ENCODE measurements around the gene TMCC3.
A peak's percentile ranks its signal among the peaks of the same experiment; 100 is the strongest.

TMCC3 gene

DNA sequence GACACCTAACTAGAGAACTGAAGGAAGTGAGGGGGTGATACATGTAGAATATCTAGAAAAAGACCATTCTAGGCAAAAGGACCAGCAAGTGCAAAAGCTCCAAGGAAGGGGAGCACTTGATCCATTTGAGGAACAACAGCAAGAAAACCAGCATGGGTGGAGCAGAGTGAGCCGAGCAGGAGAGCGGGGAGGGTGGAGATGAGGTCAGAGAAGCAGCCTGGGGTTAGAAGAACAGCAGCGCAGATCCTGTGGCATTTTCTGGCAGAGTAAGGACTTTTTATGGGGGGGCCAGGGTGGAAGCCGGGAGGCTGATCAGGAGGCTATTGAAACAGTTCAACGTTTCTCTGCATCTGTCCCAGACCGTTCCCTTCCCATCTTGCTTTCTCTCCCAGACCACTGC, 24.5 kb upstream of the TMCC3 start:
- POLR2A ChIA-PET: no interaction called here
- CTCF ChIA-PET: interaction anchor here (0.7 kb wide), 1 partner anchor 34 kb away, joined by 3 read pairs; no protein-coding TSS in a partner anchor

DNA sequence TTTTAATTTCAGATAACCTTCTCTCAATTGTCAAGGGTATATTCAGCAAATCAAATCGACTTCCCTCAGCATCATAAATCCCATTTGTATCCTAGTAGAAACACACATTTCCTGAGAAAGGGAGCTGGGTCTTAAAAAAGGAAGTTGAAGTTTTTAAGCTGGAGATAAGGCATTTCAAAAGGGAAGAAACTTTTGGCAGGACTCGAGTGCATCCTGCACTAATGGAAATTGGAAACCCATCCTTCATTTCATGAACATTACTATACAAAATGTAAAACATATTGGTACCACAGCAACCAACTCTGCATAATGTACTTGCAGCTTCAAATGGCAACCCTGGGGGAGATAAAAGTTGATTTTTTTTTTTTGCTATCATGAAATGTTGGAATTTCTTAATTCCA, 23.7 kb upstream of the TMCC3 start:
- Histone ChIP-seq H3K9me3 (ENCODE audit: control insufficient read depth, insufficient read depth, low read depth, low read length) (no peaks in the 10 kb centered on the region), H3K27ac (ENCODE audit: extremely low read depth, low read depth, low read length) (no peak overlapping the region), H3K4me3 (ENCODE audit: low read depth, low read length) (no peak overlapping the region), H3K36me3 (ENCODE audit: control insufficient read depth in 2 of 2, insufficient read depth in 1 of 2, low read length in 2 of 2) (no peaks in the 10 kb centered on the region), H3K4me1 (ENCODE audit: control insufficient read depth, insufficient read depth, low read length) (peaks cover 2% of the 10 kb centered on the region; the same call in 1 of the 2 replicates)
- CTCF ChIA-PET: interaction anchor here (0.6 to 0.9 kb wide), 3 partner anchors 28 to 111 kb away, joined by 3 to 5 read pairs (median 4); no protein-coding TSS in a partner anchor
- no peak for TF ChIP-seq ZNF658 (tag by site-specific recombination; IDR thresholded peaks at IDR 0.05)
- TF ChIP-seq, protein P1, sequence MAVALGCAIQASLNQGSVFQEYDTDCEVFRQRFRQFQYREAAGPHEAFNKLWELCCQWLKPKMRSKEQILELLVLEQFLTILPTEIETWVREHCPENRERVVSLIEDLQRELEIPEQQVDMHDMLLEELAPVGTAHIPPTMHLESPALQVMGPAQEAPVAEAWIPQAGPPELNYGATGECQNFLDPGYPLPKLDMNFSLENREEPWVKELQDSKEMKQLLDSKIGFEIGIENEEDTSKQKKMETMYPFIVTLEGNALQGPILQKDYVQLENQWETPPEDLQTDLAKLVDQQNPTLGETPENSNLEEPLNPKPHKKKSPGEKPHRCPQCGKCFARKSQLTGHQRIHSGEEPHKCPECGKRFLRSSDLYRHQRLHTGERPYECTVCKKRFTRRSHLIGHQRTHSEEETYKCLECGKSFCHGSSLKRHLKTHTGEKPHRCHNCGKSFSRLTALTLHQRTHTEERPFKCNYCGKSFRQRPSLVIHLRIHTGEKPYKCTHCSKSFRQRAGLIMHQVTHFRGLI (tag by site-specific recombination; IDR thresholded peaks at IDR 0.05): no peak
- TF ChIP-seq ZNF624 (tag by site-specific recombination; IDR thresholded peaks at IDR 0.05): no peak
- TF ChIP-seq REPIN1 (tag by site-specific recombination; IDR thresholded peaks at IDR 0.05; ENCODE audit: low read depth): no peak
- TF ChIP-seq ZNF585B (tag by site-specific recombination; IDR thresholded peaks at IDR 0.05): no peak
- TF ChIP-seq OVOL3 (tag by site-specific recombination; IDR thresholded peaks at IDR 0.05): no peak
- TF ChIP-seq, protein P2, sequence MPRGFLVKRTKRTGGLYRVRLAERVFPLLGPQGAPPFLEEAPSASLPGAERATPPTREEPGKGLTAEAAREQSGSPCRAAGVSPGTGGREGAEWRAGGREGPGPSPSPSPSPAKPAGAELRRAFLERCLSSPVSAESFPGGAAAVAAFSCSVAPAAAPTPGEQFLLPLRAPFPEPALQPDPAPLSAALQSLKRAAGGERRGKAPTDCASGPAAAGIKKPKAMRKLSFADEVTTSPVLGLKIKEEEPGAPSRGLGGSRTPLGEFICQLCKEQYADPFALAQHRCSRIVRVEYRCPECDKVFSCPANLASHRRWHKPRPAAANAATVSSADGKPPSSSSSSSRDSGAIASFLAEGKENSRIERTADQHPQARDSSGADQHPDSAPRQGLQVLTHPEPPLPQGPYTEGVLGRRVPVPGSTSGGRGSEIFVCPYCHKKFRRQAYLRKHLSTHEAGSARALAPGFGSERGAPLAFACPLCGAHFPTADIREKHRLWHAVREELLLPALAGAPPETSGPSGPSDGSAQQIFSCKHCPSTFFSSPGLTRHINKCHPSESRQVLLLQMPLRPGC (tag by site-specific recombination; IDR thresholded peaks at IDR 0.05): no peak
- TF ChIP-seq KLF10 (tag by site-specific recombination; IDR thresholded peaks at IDR 0.05): no peak
- no peak for TF ChIP-seq TCF7L2 (IDR thresholded peaks at IDR 0.05; ENCODE audit: borderline replicate concordance, low read depth, low read length)
- TF ChIP-seq SCRT2 (tag by site-specific recombination; IDR thresholded peaks at IDR 0.05): no peak
- TF ChIP-seq ZNF266 (tag by site-specific recombination; IDR thresholded peaks at IDR 0.05; ENCODE audit: low read depth): no peak
- no peak for TF ChIP-seq ZNF26 (tag by site-specific recombination; IDR thresholded peaks at IDR 0.05)
- TF ChIP-seq ZBTB20 (tag by site-specific recombination; IDR thresholded peaks at IDR 0.05): no peak
- POLR2A ChIA-PET: no interaction called here

More for the DNA sequence above, 24.5 kb upstream of the TMCC3 start:
- no peak for TF ChIP-seq ZBTB21 (tag by site-specific recombination; IDR thresholded peaks at IDR 0.05)
- peak; percentile 44; the same call in 1 of the 2 replicates for TF ChIP-seq ZNF600 (tag by site-specific recombination; IDR thresholded peaks at IDR 0.05)
- TF ChIP-seq ZBTB17 (tag by site-specific recombination; IDR thresholded peaks at IDR 0.05): peak; percentile 41
- TF ChIP-seq ZFP37 (tag by site-specific recombination; IDR thresholded peaks at IDR 0.05): no peak
- no peak for TF ChIP-seq ZNF510 (tag by site-specific recombination; IDR thresholded peaks at IDR 0.05; ENCODE audit: insufficient replicate concordance)
- no peak for TF ChIP-seq ZNF48 (tag by site-specific recombination; IDR thresholded peaks at IDR 0.05)
- TF ChIP-seq ZNF341 (tag by site-specific recombination; IDR thresholded peaks at IDR 0.05; ENCODE audit: low read depth): peak; percentile 57
- TF ChIP-seq ZNF623 (tag by site-specific recombination; IDR thresholded peaks at IDR 0.05): no peak
- TF ChIP-seq, protein P3, sequence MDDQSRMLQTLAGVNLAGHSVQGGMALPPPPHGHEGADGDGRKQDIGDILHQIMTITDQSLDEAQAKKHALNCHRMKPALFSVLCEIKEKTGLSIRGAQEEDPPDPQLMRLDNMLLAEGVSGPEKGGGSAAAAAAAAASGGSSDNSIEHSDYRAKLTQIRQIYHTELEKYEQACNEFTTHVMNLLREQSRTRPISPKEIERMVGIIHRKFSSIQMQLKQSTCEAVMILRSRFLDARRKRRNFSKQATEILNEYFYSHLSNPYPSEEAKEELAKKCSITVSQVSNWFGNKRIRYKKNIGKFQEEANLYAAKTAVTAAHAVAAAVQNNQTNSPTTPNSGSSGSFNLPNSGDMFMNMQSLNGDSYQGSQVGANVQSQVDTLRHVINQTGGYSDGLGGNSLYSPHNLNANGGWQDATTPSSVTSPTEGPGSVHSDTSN (CRISPR knock-in tag; IDR thresholded peaks at IDR 0.05): no peak
- TF ChIP-seq, protein P4, sequence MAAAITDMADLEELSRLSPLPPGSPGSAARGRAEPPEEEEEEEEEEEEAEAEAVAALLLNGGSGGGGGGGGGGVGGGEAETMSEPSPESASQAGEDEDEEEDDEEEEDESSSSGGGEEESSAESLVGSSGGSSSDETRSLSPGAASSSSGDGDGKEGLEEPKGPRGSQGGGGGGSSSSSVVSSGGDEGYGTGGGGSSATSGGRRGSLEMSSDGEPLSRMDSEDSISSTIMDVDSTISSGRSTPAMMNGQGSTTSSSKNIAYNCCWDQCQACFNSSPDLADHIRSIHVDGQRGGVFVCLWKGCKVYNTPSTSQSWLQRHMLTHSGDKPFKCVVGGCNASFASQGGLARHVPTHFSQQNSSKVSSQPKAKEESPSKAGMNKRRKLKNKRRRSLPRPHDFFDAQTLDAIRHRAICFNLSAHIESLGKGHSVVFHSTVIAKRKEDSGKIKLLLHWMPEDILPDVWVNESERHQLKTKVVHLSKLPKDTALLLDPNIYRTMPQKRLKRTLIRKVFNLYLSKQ (tag by site-specific recombination; IDR thresholded peaks at IDR 0.05; ENCODE audit: borderline replicate concordance): no peak
- no peak for TF ChIP-seq ZNF404 (tag by site-specific recombination; IDR thresholded peaks at IDR 0.05)
- TF ChIP-seq ZNF169 (tag by site-specific recombination; IDR thresholded peaks at IDR 0.05): no peak
- Histone ChIP-seq H3K9me3 (ENCODE audit: control insufficient read depth, insufficient read depth, low read depth, low read length) (no peaks in the 10 kb centered on the region), H3K36me3 (ENCODE audit: control insufficient read depth in 2 of 2, insufficient read depth in 1 of 2, low read length in 2 of 2) (no peaks in the 10 kb centered on the region), H3K27ac (ENCODE audit: extremely low read depth, low read depth, low read length) (no peak overlapping the region), H3K4me3 (ENCODE audit: low read depth, low read length) (no peak overlapping the region), H3K4me1 (ENCODE audit: control insufficient read depth, insufficient read depth, low read length) (peaks cover 2% of the 10 kb centered on the region; the same call in 1 of the 2 replicates)
